ENCODE measurements around the gene ZNF862. TPM values are rescaled to one million over a fixed set of nuclear protein-coding genes. Genes with fewer than 3 reads are reported as not detected.

ZNF862 gene
- 10 to 100 TPM in 6 of 10 donors, 1 to 10 TPM in 4; 7.4 to 13.3 (median 10.5) TPM for total RNA-seq
- polyA plus RNA-seq = 1 to 10 TPM; 3.9 to 9.6 TPM
- long read RNA-seq, donor 1, partial matches to known transcripts = 8 of 17 reads
- long read RNA-seq, donor 1, other reads (novel, unspliced or antisense) = 8 of 17 reads
- long read RNA-seq, donor 2, partial matches to known transcripts = 0 of 9 reads
- long read RNA-seq, donor 2, other reads (novel, unspliced or antisense) = 8 of 9 reads
- long read RNA-seq, donor 3, full-length matches to known transcripts = 1 of 6 reads
- long read RNA-seq, donor 3, partial matches to known transcripts = 1 of 6 reads
- long read RNA-seq, donor 3, other reads (novel, unspliced or antisense) = 4 of 6 reads

GRCh38 chr7:149838224-149838991 is at the start of gene ZNF862:
Gene ZNF862, plus strand, starts transcription at chr7:149838375. Its CDS starts 237 bp downstream, at chr7:149838612.
- Histone ChIP-seq H3K36me3 (no peaks in the 10 kb centered on the region), H3K27ac (peak within 1 kb of the TSS; percentile 36 to 98 (median 90)), H3K27me3 (no peaks in the 10 kb centered on the region), H3K4me1 (peaks cover 0 to 20% (median 15%) of the 10 kb centered on the region in 9 donors), H3K9me3 (no peaks in the 10 kb centered on the region), H3K4me3 (peak within 1 kb of the TSS; percentile 78 to 99 (median 92))
- DNase-seq (peak; percentile 97 to 98), ATAC-seq (peak; percentile 99 to 100 (median 99))
- 0% methylated on average over 72 to 86 of the region's 86 CpGs for WGBS, 2 donors
- TF ChIP-seq CTCF (IDR thresholded peaks at IDR 0.05) = peak in 1 of 9 donors; percentile 17
- intact Hi-C loops (cut with DNase I) = loop anchor here in 4 of 10 donors (1.0 to 10.0 kb wide), 4 partner anchors 34 to 124 kb away; partner anchors contain the start of genes ATP6V0E2 (in 1 of the 4) and ZNF467 (in 1 of the 4)

- 90 to 92% methylated on average over 17 to 19 of the region's 19 CpGs for WGBS, 2 donors
- intact Hi-C loops (cut with DNase I) = no loop called here
- ATAC-seq = no peak
Observed at GRCh38 chr7:149789101-149789500, 49.1 kb upstream of the ZNF862 start.

GRCh38 chr7:149790146-149790548 is 48.0 kb upstream of the ZNF862 start:
- peaks cover 0 to 53% (median 45%) of the 10 kb centered on the region in 7 donors for H3K27me3 ChIP-seq
- H3K36me3 ChIP-seq = no peaks in the 10 kb centered on the region
- H3K4me1 ChIP-seq = peaks cover 0 to 18% (median 11%) of the 10 kb centered on the region in 9 donors
- DNase-seq (peak; percentile 34 to 61), ATAC-seq (peak in 6 of 8 donors; percentile 21 to 52 (median 33))
- H3K9me3 ChIP-seq = no peaks in the 10 kb centered on the region
- TF ChIP-seq CTCF (IDR thresholded peaks at IDR 0.05) = peak in 8 of 9 donors; percentile 32 to 68 (median 52)
- 3 to 4% methylated on average over 45 to 56 of the region's 56 CpGs for WGBS, 2 donors
- no peak overlapping the region for H3K27ac ChIP-seq
- peak overlapping the region in 1 of 10 donors; percentile 13 for H3K4me3 ChIP-seq
- intact Hi-C loops (cut with DNase I) = no loop called here

More at GRCh38 chr7:149789101-149789500, 49.1 kb upstream of the ZNF862 start:
- no peak for TF ChIP-seq CTCF (IDR thresholded peaks at IDR 0.05)
- peak in 1 of 2 donors; percentile 13 for DNase-seq
- Histone ChIP-seq H3K27ac (no peak overlapping the region), H3K27me3 (peaks cover 0 to 58% (median 45%) of the 10 kb centered on the region in 7 donors), H3K4me3 (no peak overlapping the region), H3K36me3 (no peaks in the 10 kb centered on the region), H3K4me1 (peaks cover 0 to 18% (median 11%) of the 10 kb centered on the region in 9 donors), H3K9me3 (no peaks in the 10 kb centered on the region)

- Histone ChIP-seq H3K4me1 (peaks cover 0 to 18% (median 11%) of the 10 kb centered on the region in 9 donors), H3K9me3 (no peaks in the 10 kb centered on the region), H3K27me3 (peaks cover 0 to 53% (median 45%) of the 10 kb centered on the region in 7 donors), H3K27ac (no peak overlapping the region), H3K4me3 (no peak overlapping the region), H3K36me3 (no peaks in the 10 kb centered on the region)
- ATAC-seq = no peak
- no peak for TF ChIP-seq CTCF (IDR thresholded peaks at IDR 0.05)
- DNase-seq = no peak
- 92% methylated on average over 14 of the region's 14 CpGs for WGBS, 2 donors
- intact Hi-C loops (cut with DNase I) = no loop called here
Observed at GRCh38 chr7:149790754-149791360, 47.3 kb upstream of the ZNF862 start.
